NCI-H510A (cell line): ENCODE measurements around the gene C22orf23.
A peak's percentile ranks its signal among the peaks of the same experiment; 100 is the strongest.

ENCODE experiments used
- DNase-seq: peaks from one replicate; lab custom pipeline; 2025; lab: John Stamatoyannopoulos, UW

Gene C22orf23

GRCh38 chr22:37953437-37954179 is at the start of gene C22orf23, which contains the start of gene POLR2F:
Gene C22orf23, minus strand, starts transcription at chr22:37953601. Its CDS starts 452 bp downstream, at chr22:37953149.
Gene POLR2F, plus strand, starts transcription at chr22:37953699. Its CDS starts 89 bp downstream, at chr22:37953788.
- peak; percentile 73 for DNase-seq

GRCh38 chr22:37999640-38000272 is 46.4 kb upstream of the C22orf23 start:
- DNase-seq, result no peak

GRCh38 chr22:37999236-37999635 is 45.8 kb upstream of the C22orf23 start:
- no peak for DNase-seq

GRCh38 chr22:37998543-37998942 is 45.1 kb upstream of the C22orf23 start:
- no peak for DNase-seq

GRCh38 chr22:37996515-37997246 is 43.3 kb upstream of the C22orf23 start:
- DNase-seq, result no peak

GRCh38 chr22:37996079-37996478 is 42.7 kb upstream of the C22orf23 start:
- no peak for DNase-seq

- no peak for DNase-seq
Measured at GRCh38 chr22:37995460-37995859, 42.1 kb upstream of the C22orf23 start.

- DNase-seq, result no peak
Measured at GRCh38 chr22:37994982-37995381, 41.6 kb upstream of the C22orf23 start.

GRCh38 chr22:37994049-37994448 is 40.6 kb upstream of the C22orf23 start:
- no peak for DNase-seq

- no peak for DNase-seq
Measured at GRCh38 chr22:37991731-37992442, 38.5 kb upstream of the C22orf23 start.

- no peak for DNase-seq
Measured at GRCh38 chr22:37990862-37991261, 37.5 kb upstream of the C22orf23 start.

GRCh38 chr22:37990301-37990700 is 36.9 kb upstream of the C22orf23 start:
- no peak for DNase-seq

- no peak for DNase-seq
Measured at GRCh38 chr22:37989146-37990045, 36.0 kb upstream of the C22orf23 start.

GRCh38 chr22:37986371-37986770 is 33.0 kb upstream of the C22orf23 start:
- no peak for DNase-seq

- DNase-seq, result no peak
Measured at GRCh38 chr22:37985751-37986281, 32.4 kb upstream of the C22orf23 start.

GRCh38 chr22:37985050-37985585 is 31.7 kb upstream of the C22orf23 start:
- no peak for DNase-seq

- no peak for DNase-seq
Measured at GRCh38 chr22:37983860-37984791, 30.7 kb upstream of the C22orf23 start, which contains the start of gene SOX10. Gene SOX10, minus strand, starts transcription at chr22:37984555. Its CDS starts 771 bp downstream, at chr22:37983784.

GRCh38 chr22:37982938-37983859 is 29.8 kb upstream of the C22orf23 start:
- DNase-seq, result no peak
